ENCODE results near the gene HMGCS2.

Gene HMGCS2

GRCh38 chr1:119739150-119739549, 29.6 kb downstream of the HMGCS2 start:
- H3K4me3 ChIP-seq (ENCODE audit: low read depth, low read length), result no peak overlapping the region
- no peak for TF ChIP-seq CTCF (IDR thresholded peaks at IDR 0.05; ENCODE audit: borderline replicate concordance, insufficient read depth, low read depth, low read length)

GRCh38 chr1:119738100-119738720, 30.5 kb downstream of the HMGCS2 start:
- TF ChIP-seq CTCF (IDR thresholded peaks at IDR 0.05; ENCODE audit: borderline replicate concordance, insufficient read depth, low read depth, low read length), result no peak
- H3K4me3 ChIP-seq (ENCODE audit: low read depth, low read length), result no peak overlapping the region

GRCh38 chr1:119737040-119737682, 31.5 kb downstream of the HMGCS2 start:
- no peak for TF ChIP-seq CTCF (IDR thresholded peaks at IDR 0.05; ENCODE audit: borderline replicate concordance, insufficient read depth, low read depth, low read length)
- no peak overlapping the region for H3K4me3 ChIP-seq (ENCODE audit: low read depth, low read length)

GRCh38 chr1:119736649-119737039, 32.1 kb downstream of the HMGCS2 start:
- TF ChIP-seq CTCF (IDR thresholded peaks at IDR 0.05; ENCODE audit: borderline replicate concordance, insufficient read depth, low read depth, low read length), result no peak
- H3K4me3 ChIP-seq (ENCODE audit: low read depth, low read length), result no peak overlapping the region

DNA sequence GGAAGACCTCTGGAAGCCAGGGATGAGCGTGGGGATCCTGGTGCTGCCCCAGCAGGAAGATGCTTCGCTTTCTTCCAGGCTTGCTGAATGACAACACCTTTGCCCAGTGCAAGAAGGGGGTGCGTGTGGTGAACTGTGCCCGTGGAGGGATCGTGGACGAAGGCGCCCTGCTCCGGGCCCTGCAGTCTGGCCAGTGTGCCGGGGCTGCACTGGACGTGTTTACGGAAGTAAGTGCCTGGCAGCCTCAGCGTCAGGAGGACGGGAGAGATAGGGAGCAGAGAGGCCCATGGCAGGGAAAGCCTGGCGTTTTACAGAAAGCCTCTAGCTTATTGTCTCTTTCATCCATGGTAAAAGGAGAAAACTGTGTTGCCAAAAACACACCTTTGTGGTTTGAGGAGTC, 33.5 kb downstream of the HMGCS2 start:
- H3K4me3 ChIP-seq (ENCODE audit: low read depth, low read length), result no peak overlapping the region
- no peak for TF ChIP-seq CTCF (IDR thresholded peaks at IDR 0.05; ENCODE audit: borderline replicate concordance, insufficient read depth, low read depth, low read length)

DNA sequence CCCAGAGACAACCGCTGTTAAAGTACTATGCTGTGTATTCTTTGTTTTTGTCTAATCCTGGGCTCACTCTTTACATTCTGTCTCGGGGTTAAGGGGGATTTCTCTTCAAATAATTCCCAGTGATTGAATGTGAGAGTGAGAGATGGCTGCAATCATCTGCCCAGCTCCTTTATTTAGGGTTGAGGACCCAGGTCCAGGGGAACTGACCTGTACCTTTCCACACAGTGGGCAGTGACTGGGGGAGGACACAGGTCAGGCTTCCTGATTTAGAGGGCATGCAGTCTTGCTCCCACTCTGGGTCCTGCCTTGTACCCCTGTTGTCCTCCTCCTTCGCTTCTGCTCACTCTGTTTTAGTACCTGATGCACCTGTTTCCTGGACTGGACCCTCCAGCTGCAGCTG, 35.0 kb downstream of the HMGCS2 start:
- H3K4me3 ChIP-seq (ENCODE audit: low read depth, low read length), result no peak overlapping the region
- TF ChIP-seq CTCF (IDR thresholded peaks at IDR 0.05; ENCODE audit: borderline replicate concordance, insufficient read depth, low read depth, low read length), result no peak

Measured in GM12875 (cell line).